Stimulated activated CD4-positive, alpha-beta T cell treated with anti-CD3 and anti-CD28 coated beads, Interleukin-1b, Interleukin-23, amount 100 ng/mL, for 24 hours (primary cell): ENCODE results near the gene SUGCT.
"Not testable (repeated sequence)": the region's sequence is repeated elsewhere in the genome, so short reads cannot be mapped to it uniquely, and the experiment has no call there.

Source experiments
- DNase-seq, 4 experiments: peaks; one replicate each; pipeline ENCODE4 v3.0.0-alpha.2; 2020; ENCODE audit warnings: low read depth in 4 of 4, low spot score in 1 of 4

Gene SUGCT

DNA sequence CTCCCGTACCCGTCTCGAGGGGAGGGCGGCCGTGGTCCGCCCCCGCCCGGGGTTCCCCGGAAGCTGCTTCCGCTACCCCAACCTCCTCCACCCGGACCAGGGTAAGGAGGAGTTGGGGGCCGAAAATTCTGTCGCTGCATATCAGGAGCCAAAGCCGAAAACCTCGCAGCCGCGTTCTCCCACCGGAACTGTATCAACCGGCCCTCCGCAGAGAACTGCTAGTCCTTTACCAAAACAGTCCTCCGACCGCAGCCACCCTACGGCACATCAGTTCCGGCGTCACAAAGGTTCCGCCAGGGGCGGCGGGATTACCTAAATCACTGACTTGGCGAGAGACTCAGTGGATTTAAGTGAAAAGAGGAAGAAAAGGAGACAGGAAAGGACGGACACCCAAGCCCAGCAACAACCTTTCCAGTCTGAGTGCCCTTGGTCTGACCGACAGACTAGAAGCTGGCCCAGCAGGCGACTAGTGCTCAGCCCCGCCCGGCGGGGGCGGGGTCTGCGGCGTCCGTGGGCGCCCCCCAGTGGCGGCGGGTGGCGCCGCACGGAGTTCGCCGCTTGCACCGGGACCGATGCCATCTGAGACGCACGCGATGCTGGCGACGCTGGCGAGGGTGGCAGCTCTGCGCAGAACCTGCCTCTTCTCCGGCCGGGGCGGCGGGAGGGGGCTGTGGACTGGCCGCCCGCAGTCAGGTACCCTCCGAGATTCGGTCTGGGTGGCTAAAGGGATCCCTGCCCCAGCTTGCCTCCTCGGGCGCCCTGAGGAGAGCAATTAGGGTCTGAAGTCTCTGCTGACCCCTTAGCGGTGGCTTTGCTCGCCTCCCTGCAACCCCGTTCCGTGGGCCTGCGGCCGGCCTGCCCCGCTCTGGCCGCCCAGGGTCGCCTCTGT, at the start of gene SUGCT, which contains the start of gene MPLKIP:
Gene SUGCT (plus strand): TSS at position 578 of the 889 bp plus-strand sequence.
Gene MPLKIP (minus strand): TSS at position 195 of the 889 bp plus-strand sequence. CDS start 55 bp downstream, at position 140.
- DNase-seq = peak; percentile 71 to 78 (median 72)

DNA sequence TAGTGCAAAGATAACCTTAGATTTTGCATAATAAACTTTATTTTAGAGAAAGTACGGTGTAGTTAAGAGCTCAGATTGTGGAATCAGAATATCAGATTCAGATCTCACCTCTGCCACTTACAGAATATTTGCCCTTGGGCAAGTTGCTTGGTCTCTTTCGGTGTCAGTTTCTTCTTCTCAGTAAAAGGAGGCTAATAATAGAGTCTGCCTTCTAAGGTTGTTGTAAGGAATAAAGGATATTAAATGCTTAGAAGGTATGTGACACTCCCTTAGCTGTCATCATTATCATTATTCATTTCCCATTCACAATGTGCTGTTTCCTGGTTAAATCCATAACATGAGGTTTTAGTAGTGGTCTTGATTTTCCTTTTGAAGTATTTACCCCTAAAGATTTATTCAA, 42.6 kb upstream of the SUGCT start:
- no peak for DNase-seq

DNA sequence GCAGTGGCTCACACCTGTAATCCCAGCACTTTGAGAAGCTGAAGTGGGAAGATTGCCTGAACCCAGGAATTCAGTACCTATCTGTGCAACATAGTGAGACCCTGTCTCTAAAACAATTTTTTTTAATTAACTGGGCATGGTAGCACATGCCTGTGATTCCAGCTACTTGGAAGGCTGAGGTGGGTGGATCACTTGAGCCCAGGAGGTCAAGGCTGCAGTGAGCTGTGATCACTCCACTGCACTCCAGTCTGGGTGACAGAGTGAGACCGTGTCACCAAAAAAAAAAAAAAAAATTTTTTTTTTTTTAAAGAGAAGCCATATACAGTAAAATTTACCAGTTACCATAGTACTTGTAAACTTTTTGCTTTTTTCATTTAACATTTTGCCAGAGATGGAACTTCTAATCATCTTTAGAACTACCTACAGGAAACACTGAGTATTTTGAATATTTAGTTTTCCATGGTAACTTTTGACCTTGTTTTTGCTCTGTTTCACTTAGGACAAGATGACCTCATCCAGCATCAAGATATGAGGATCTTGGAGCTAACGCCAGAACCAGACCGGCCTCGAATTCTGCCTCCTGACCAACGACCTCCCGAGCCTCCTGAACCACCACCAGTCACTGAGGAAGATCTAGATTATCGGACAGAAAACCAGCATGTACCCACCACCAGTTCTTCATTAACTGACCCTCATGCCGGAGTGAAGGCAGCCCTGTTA, 41.0 kb upstream of the SUGCT start:
- DNase-seq = no peak

DNA sequence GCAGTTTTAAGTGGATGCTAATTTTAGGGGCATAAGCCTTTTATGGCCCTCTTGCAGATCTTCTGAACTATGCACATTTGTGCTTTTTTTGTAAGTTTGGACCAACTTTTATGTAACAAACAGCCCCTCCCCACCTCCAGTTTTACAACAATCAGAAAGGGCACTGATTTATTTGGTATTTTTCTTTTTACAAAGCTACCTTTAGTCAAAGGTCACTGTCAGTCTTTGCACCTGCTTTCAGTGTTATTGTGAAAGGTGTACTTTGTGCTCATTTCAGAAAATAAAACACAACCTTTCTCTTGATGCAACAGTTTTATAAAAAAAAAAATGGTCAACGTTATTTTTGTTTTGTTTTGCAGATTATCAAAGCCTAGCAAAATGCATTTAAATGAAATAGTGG, 39.6 kb upstream of the SUGCT start:
- no peak for DNase-seq

DNA sequence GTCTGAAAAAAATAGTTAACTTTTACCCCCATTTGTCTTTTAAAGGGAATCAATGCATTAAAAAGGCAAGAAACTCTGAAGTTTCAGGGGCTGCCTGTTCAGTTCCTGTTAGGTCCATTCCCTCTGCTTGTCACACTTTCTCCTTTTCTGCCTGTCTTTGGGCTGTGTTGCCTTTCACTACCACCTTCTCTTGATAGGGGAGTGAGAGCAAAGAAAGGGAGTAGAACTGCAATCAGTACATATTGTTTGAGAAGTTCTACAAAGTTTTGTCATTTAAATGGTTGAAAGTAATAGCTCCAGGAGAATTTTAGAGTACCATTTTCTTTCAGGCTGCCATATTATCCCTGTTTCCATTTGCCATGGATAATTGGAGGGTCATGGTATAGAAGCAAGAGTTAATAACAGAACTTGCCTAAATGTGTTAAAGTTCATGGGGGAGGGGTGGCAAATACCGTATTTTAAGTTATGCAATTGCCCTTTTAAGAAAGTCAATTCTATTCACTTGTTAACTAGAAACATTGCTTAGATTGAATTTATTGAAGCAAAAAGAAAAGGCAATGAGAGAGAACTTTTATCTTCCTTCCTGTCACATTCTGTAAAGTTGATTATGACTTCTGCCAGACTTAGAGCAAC, 39.0 kb upstream of the SUGCT start:
- no peak for DNase-seq

DNA sequence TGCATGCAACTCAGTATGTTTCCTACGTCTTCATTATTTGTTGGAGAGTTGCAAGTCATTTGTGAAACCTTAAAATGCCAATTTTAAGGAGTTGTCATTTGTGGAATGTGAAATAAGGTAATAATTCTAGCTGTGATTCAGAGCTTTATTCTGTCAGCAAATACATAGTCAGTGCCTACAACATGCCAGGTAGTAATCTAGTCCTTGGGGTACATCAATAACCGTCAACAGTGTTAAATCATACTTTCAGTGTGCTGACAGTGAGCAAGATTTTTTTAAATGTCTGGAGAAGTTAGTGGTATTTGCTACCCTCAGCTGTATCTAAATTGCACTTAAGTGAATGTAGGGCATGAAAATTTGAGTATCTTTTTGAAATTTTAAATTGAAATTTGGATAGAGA, 37.1 kb upstream of the SUGCT start:
- DNase-seq = no peak

DNA sequence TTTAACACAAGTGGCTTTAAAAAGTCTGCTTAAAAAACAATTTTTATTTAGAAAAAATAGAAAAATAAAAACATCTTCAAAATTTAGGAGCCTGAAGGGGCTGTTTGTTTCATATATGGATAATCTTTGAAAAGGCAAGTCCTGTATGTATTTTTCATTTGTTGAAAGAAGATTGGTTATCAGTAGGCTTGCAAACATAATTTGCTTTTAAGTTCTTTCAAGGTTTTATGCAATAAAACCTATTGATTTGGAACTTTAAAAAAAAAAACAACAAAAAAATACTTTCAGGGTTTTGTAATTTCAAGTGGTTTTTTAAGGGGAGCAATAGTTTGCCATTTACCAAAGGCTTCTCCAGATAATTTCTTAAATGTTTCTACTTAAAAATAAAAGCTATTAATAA, 36.0 kb upstream of the SUGCT start:
- DNase-seq = no peak

DNA sequence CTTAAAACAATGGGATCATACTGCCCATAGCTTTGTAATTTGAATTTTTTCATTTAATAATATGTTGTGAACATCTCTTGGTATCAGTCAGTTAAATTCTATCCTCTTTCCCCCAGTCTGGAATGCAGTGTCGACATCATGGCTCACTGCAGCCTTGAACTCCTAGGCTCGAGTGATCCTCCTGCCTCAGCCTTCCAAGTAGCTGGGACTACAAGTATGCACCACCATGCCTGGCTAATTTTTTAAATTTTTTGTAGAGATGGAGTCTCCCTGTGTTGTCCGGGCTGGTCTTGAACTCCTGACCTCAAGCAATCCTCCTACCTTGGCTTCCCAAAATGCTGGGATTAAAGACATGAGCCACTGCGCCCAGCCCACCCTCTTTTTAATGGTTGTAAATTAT, 35.0 kb upstream of the SUGCT start:
- DNase-seq = no peak

DNA sequence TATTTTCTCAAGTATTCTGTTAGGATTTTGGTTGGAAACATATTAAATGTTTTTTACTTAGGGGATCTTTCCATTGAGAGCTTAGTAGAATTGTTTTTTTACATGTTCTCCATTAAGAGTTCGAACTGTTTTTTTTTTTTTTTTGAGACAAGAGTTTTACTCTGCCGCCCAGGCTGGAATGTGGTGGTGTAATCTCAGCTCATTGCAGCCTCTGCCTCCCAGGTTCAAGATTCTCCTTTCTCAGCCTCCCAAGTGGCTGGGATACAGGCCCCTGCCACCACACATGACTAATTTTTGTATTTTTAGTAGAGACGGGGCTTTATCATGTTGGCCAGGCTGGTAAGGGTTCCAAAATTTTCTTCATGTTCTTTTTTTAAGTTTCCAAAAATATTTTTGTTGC, 33.6 kb upstream of the SUGCT start:
- DNase-seq = no peak

DNA sequence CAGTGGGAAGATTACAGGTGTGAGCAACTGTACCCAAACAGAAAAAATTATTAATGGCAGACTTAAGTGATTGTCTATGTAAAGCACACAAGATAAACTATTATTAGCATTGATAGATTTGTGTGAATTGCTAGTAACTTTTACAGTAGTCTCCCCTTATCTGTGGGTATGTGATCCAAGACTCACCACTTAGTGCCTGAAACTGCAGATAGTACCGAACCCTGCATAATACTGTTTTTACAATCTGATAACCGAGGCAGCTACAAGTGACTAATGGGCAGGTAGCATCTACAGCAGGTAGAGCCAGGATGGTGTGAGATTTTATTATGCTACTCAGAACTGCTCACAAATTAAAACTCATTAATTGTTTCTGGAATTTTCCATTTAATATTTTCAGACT, 31.9 kb upstream of the SUGCT start:
- no peak for DNase-seq

DNA sequence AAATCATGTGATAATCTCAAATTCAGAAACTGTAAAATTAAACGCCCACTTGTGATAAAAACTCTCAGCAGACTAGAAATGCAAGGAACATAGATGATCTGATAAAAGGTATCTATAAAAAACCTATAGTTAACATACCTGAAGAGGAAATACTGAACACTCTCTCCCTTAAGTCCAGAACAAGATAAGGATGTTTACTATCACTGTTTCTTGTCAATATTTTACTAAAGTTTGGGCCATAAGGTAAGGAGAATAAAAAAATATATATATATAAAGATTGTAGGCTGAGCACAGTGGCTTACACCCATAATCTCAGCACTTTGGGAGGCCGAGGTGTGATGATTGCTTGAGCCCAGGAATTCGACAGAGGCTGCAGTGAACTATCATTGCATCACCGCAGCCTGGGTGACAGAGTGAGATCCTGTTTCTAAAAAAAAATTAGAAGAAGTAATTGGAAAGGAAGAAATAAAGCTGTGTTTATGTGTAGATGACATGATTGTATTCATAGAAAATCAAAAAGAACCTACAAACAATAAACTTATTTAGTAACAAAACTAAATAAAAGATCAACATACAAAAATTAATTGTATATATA, 28.8 kb upstream of the SUGCT start:
- DNase-seq = no peak

DNA sequence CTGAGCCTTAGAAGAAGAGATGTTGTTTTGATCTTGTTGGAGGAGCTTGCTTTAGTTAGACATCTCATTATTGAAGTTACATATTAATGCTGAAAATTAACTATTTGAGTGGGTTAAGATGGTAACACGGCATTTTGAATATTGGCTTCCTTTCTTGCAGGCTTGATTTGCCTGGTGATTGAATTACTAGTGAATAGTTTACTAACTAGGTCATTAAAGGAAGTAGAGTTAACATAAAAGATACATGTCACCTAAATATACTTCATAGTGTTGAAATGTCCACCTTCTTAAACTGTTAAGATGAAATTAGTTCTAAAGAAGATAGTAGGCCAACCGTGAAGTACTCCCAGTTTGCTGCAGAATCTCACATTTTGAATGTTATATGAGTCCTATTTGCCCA, 18.9 kb upstream of the SUGCT start:
- no peak for DNase-seq

DNA sequence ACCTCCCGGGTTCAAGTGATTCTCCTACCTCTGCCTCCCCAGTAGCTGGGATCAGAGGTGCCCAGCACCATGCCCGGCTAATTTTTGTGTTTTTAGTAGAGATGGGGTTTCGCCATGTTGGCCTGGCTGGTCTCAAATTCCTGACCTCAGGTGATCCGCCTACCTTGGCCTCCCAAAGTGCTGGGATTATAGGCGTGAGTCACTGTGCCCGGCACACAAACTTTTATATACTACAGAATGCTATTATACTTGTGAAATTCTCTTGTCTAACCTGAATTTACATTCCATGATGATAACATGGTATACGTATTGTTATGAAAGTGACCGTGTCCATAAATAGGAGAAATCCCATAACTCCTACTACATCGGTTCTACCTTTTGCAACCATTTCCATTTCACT, 17.6 kb upstream of the SUGCT start:
- DNase-seq = not testable (repeated sequence)

DNA sequence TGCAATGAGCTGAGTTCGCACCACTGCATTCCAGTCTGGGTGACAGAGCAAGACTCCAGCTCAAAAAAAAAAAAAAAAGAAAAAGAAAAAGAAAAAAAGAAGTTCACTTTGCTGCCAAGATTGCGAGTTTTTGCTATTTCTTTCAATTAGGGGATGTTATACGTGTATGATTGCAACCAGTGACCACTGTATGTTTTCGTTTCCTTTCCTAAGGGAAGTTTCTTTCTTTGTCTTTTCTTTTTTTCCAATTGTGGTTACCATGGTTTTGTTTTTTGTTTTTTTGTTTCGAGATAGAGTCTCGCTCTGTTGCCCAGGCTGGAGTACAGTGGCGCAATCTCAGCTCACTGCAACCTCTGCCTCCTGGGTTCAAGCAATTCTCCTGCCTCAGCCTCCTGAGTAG, 16.6 kb upstream of the SUGCT start:
- DNase-seq = not testable (repeated sequence)

DNA sequence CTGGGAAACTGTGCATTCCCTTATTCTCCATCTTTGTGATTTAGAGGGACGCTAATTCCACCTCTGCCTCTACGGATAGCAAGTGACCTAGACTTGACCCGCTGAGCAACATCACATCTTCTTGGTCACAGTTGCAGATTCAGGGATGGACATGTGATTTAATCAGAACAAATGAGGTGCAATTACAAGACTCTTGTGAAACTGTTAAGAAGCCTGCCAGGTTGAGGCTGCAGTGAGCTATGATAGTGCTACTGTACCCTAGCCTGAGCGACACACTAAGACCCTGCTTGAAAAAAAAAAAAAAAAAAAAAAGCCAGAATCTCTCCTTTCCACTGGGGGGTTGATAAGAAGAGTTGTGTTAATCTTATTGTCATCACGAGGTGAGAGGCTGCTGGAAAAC, 14.8 kb upstream of the SUGCT start:
- no peak for DNase-seq

DNA sequence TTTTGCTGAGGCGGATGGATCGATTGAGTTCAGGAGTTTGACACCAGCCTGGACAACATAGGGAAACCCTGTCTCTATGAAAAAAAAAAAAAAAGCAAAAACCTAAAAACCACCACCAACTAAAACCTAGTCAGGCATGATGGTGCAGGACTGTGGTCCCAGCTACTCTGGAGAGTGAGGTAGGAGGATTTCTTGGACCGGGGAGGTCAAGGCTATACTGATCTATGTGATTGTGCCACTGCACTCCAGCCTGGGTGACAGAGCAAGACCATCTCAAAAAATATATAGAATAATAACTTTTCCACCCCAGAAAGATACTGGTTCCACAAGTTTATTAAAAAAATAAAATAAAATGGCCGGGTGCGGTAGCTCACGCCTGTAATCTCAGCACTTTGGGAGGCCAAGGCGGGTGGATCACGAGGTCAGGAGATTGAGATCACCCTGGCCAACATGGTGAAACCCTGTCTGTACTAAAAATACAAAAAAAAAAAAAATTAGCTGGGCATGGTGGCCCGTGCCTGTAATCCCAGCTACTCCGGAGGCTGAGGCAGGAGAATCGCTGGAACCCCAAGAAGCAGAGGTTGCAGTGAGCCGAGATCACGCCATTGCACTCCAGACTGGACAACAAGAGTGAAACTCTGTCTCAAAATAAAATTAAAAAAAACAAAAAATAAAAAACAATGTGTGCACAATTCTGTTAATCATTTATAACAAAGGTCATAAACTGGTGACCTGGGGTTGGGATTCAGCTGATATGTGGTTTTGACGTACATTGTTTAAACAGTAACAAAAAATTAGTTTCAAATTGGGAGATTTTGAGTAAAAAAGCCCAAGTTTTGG, 12.5 kb upstream of the SUGCT start:
- DNase-seq = not testable (repeated sequence)

DNA sequence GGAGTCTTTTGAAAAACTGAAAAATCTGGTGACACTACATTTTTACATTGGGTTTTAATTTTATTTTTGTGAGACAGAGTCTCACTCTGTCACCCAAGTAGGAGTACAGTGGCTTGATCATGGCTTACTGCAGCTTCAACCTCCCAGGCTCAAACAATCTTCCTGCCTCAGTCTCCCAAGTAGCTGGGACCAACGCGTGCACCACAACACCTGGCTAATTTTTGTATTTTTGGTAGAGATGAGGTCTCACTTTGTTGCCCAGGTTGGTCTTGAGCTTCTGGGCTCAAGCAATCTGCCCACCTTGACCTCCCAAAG, 11.9 kb upstream of the SUGCT start:
- DNase-seq = no peak

DNA sequence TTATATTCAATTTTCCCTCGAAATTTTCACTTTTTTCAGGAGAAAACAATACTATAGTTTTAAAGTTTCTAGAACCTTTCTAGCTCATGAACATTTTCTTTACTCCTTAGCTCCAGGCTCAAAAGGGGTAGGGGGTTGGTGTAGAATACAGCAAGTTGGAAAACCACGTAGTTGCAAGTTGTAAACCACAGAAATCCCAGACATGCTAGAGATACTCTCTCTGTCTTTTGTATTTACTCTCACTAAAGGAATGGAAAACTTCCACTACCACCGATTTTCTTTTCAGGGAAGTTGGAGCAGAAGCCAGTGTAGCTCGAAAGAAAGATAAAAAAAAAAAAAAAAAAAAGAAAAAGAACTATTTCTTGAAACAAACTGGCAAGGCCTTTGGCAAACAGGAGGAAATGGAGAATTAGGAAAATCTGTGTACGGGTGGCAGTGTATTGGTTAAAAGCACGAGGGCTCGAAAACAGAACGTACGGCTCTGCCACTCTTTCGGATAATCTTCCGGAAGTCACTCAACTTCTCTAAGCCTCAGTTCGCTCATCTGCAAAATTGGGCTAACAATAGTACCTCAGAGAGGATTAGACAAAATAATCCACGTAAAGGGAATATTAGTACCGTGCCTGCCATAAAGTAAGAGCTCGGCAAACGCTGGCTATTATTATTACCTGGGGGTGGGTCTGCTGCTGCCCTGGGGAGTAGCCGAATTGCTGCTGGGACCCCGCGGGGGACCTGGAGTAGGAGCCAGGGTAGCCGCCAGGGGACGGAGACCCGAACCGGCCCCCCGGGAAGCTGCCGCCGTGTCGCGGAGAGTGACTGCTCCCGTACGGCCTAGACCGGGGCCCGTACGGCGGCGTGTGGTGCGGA, 1.0 kb upstream of the SUGCT start:
- DNase-seq = no peak

DNA sequence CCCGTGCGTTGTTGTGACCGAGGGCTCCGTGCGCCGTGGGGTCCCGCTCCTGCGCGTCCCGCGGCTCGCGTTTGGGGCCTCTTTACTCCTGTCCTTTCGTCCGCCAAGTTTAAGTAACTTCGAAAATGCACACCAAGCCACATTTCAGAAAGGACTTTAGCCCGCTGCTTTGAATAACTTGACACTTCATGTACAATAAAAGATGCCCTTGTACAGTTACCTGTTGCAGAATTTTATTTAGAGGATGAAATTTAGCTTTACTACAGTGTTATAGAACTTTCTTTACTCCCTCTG, 459 bp downstream of the SUGCT start:
- DNase-seq = peak in 1 of 4 experiments; percentile 6

DNA sequence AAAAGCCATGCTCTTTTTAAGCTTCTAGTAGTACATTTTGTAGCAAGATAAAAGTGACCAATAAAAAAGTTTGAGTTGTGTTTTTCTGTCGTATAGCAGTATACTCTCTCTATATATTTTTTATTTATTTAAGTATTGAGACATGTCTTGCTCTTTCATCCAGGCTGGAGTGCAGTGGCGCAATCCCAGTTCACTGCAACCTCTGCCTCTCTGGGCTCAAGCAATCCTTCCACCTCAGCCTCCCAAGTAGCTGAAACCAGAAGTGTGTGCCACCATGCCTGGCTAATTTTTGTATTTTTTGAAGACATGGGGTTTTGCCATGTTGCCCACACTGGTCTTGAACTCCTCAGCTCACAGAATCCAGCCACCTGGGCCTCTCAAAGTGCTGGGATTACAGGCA, 2.8 kb downstream of the SUGCT start:
- DNase-seq = no peak
